Measurements from ENCODE around the gene ANKRD1. TPM values are rescaled to one million over a fixed set of nuclear protein-coding genes. Genes with fewer than 3 reads are reported as not detected.

Gene ANKRD1
- total RNA-seq, 1 experiment from 2014 or later = 0.11 TPM

- no peak overlapping the region for H3K27ac Mint-ChIP-seq
- Histone ChIP-seq H2AFZ (ENCODE audit: low read length) (no peak overlapping the region), H3K23ac (ENCODE audit: insufficient read length, low read depth, low read length) (no peak overlapping the region), H3K79me2 (ENCODE audit: insufficient read depth, low read length) (no peaks in the 10 kb centered on the region), H2BK120ac (ENCODE audit: low read depth, low read length, poor library complexity, severe bottlenecking) (no peak overlapping the region), H3K27ac (ENCODE audit: insufficient read length, low read depth, low read length) (no peak overlapping the region), H3K9me3 (ENCODE audit: control insufficient read depth, low read depth, low read length) (no peaks in the 10 kb centered on the region), H3K18ac (ENCODE audit: insufficient read length, low read depth, low read length) (no peak overlapping the region), H3K9ac (ENCODE audit: extremely low read depth, insufficient read length, low read length) (no peak overlapping the region), H4K20me1 (ENCODE audit: control insufficient read depth, insufficient read depth, insufficient read length) (no peaks in the 10 kb centered on the region), H4K8ac (replicated peaks; ENCODE audit: insufficient read length, low read depth, low read length) (no peak overlapping the region), H3K23me2 (ENCODE audit: insufficient read length, low read depth, low read length, poor library complexity, severe bottlenecking) (no peaks in the 10 kb centered on the region), H3K4me2 (ENCODE audit: insufficient read depth, insufficient read length, low read length) (no peak overlapping the region), H3K4me1 (ENCODE audit: insufficient read depth, low read length) (no peaks in the 10 kb centered on the region), H3K56ac (ENCODE audit: insufficient read length, low read depth, low read length) (no peak overlapping the region), H4K5ac (ENCODE audit: insufficient read length, low read depth, low read length) (no peak overlapping the region), H2BK12ac (ENCODE audit: insufficient read length, low read depth, low read length) (no peak overlapping the region), H2BK15ac (ENCODE audit: low read depth, low read length) (no peak overlapping the region), H3K14ac (ENCODE audit: insufficient read depth, low read length) (no peak overlapping the region), H2BK5ac (ENCODE audit: insufficient read length, low read length) (no peak overlapping the region), H3K79me1 (ENCODE audit: insufficient read depth, low read depth, low read length, poor library complexity, severe bottlenecking) (no peaks in the 10 kb centered on the region), H4K91ac (ENCODE audit: insufficient read length, low read depth, low read length) (no peak overlapping the region), H2BK20ac (ENCODE audit: low read depth, low read length, poor library complexity, severe bottlenecking) (no peak overlapping the region), H3T11ph (ENCODE audit: low read length) (no peak overlapping the region), H3K4ac (ENCODE audit: low read depth, low read length) (no peak overlapping the region), H2AK5ac (ENCODE audit: insufficient read length, low read length) (no peak overlapping the region), H3K27me3 (ENCODE audit: insufficient read depth, low read length) (no peaks in the 10 kb centered on the region)
- DNase-seq = no peak
- H3K4me3 Mint-ChIP-seq = no peak overlapping the region
- H3K36me3 Mint-ChIP-seq (ENCODE audit: insufficient read depth in 1 of 3, low read depth in 3 of 3) = no peaks in the 10 kb centered on the region
- no peak for TF ChIP-seq CTCF (conservative IDR thresholded peaks at IDR 0.05)
- H3K9me3 Mint-ChIP-seq = no peaks in the 10 kb centered on the region
- peaks cover 67% of the 10 kb centered on the region for H3K27me3 Mint-ChIP-seq (ENCODE audit: low read depth)
- no CpG with 5 or more reads among the region's 3 CpGs for WGBS (ENCODE audit: extremely low coverage, insufficient read length, low lambda C conversion rate)
- no peaks in the 10 kb centered on the region for H3K4me1 Mint-ChIP-seq
Observed at GRCh38 chr10:90967865-90968264, 47.0 kb upstream of the ANKRD1 start.
